ENCODE measurements around the gene EFL1. TPM values are rescaled to one million over a fixed set of nuclear protein-coding genes. Genes with fewer than 3 reads are reported as not detected.

The EFL1 gene
- total RNA-seq, 4 donors from 2014 or later, result 12.9 to 25.1 (median 15.2) TPM

DNA sequence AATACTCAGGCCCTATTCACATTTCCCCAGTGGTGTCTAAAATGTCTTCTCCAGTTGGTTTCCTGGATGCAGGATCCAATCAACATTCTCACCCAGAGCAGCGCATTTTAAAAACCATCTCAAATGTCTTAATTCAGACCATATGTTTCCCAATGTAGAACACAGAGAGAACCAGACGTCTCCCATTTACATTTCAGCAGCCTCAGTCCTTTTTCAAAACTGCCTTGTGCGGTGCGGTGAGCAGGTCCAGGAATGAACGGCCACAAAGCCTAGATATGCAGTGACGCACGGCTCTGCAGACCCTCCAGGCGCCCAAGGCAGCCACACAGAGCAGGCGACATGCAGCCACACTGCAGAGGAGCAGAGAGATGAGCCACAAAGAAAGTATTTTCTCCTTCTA, 150.6 kb downstream of the EFL1 start:
- Histone ChIP-seq H3K9me3 (no peaks in the 10 kb centered on the region), H3K36me3 (no peaks in the 10 kb centered on the region), H3K4me1 (no peaks in the 10 kb centered on the region), H3K27ac (no peak overlapping the region), H3K27me3 (no peaks in the 10 kb centered on the region), H3K4me3 (no peak overlapping the region)
- intact Hi-C loops (cut with DNase I; ENCODE audit: low total_unique reads) (no loop called here), in situ Hi-C loops (cut with MboI; ENCODE audit: low sequenced_read_pairs in 4 of 4) (loop anchor here in 2 of 4 donors (10.0 kb wide), 2 partner anchors 83 to 93 kb away; no protein-coding TSS in a partner anchor)
- no peak for DNase-seq
- no peak for TF ChIP-seq POLR2A (IDR thresholded peaks at IDR 0.05)
- no peak for TF ChIP-seq CTCF (IDR thresholded peaks at IDR 0.05 in 4 of 5, conservative IDR thresholded peaks at IDR 0.05 in 1 of 5)
- ATAC-seq, result no peak

DNA sequence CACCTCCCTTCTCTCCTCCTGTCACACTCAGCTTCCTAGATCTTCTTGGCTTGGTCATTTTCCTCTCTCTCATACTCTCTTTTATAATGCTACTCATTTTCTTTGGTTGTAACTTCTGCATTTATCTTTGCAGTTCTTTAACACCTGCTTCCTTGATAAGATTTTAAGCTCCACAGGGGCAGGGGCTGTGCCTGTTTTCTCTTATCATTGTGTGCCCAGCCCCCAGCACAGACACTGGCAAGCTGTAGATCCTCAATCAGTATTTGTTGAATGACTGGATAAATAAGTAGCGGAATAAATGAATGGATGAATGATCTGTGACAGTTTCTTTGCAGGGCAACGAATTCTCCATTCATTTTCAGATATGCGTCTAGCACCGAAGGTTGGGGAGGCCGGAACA, 152.4 kb downstream of the EFL1 start:
- no peak for ATAC-seq
- intact Hi-C loops (cut with DNase I; ENCODE audit: low total_unique reads), result no loop called here
- in situ Hi-C loops (cut with MboI; ENCODE audit: low sequenced_read_pairs in 4 of 4), result loop anchor here in 2 of 4 donors (10.0 kb wide), 2 partner anchors 85 to 95 kb away; no protein-coding TSS in a partner anchor

GRCh38 chr15:82108489-82109078, 153.9 kb downstream of the EFL1 start:
- DNase-seq, result peak; percentile 28 to 49
- no peaks in the 10 kb centered on the region for H3K27me3 ChIP-seq
- intact Hi-C loops (cut with DNase I; ENCODE audit: low total_unique reads), result loop anchor here (1.0 kb wide), 1 partner anchor 90 kb away; no protein-coding TSS in a partner anchor
- no peak overlapping the region for H3K27ac ChIP-seq
- in situ Hi-C loops (cut with MboI; ENCODE audit: low sequenced_read_pairs in 4 of 4), result no loop called here
- no peak for TF ChIP-seq POLR2A (IDR thresholded peaks at IDR 0.05)
- peak; percentile 73 to 94 (median 85) for TF ChIP-seq CTCF (IDR thresholded peaks at IDR 0.05 in 4 of 5, conservative IDR thresholded peaks at IDR 0.05 in 1 of 5)
- H3K9me3 ChIP-seq, result no peaks in the 10 kb centered on the region
- no peak overlapping the region for H3K4me3 ChIP-seq
- H3K36me3 ChIP-seq, result no peaks in the 10 kb centered on the region
- peak; percentile 74 for ATAC-seq
- H3K4me1 ChIP-seq, result no peaks in the 10 kb centered on the region

More for the DNA sequence above, 152.4 kb downstream of the EFL1 start:
- no peak for DNase-seq
- TF ChIP-seq POLR2A (IDR thresholded peaks at IDR 0.05) (no peak), CTCF (IDR thresholded peaks at IDR 0.05 in 4 of 5, conservative IDR thresholded peaks at IDR 0.05 in 1 of 5) (no peak)
- Histone ChIP-seq H3K9me3 (no peaks in the 10 kb centered on the region), H3K36me3 (no peaks in the 10 kb centered on the region), H3K27ac (no peak overlapping the region), H3K27me3 (no peaks in the 10 kb centered on the region), H3K4me3 (no peak overlapping the region), H3K4me1 (no peaks in the 10 kb centered on the region)

- H3K9me3 ChIP-seq, result no peaks in the 10 kb centered on the region
- DNase-seq, result no peak
- H3K36me3 ChIP-seq, result no peaks in the 10 kb centered on the region
- intact Hi-C loops (cut with DNase I; ENCODE audit: low total_unique reads), result no loop called here
- H3K27ac ChIP-seq, result no peak overlapping the region
- H3K27me3 ChIP-seq, result no peaks in the 10 kb centered on the region
- TF ChIP-seq POLR2A (IDR thresholded peaks at IDR 0.05) (no peak), CTCF (IDR thresholded peaks at IDR 0.05 in 4 of 5, conservative IDR thresholded peaks at IDR 0.05 in 1 of 5) (no peak)
- in situ Hi-C loops (cut with MboI; ENCODE audit: low sequenced_read_pairs in 4 of 4), result no loop called here
- no peak for ATAC-seq
- no peak overlapping the region for H3K4me3 ChIP-seq
- no peaks in the 10 kb centered on the region for H3K4me1 ChIP-seq
Measured at GRCh38 chr15:82106679-82107078, 155.9 kb downstream of the EFL1 start.

Data from gastrocnemius medialis (tissue), 4 donors.